PC-9 (cell line): ENCODE measurements around the gene CNTNAP5. TPM values are rescaled to one million over a fixed set of nuclear protein-coding genes. Genes with fewer than 3 reads are reported as not detected.

Experiments used
- BruUV-seq: library from RNA; stranded (reverse); fragments of 400-500 nt; replicated peaks from 2 replicates; lab custom pipeline; 2021; lab: Mats Ljungman, UMichigan
- CTCF ChIA-PET: fragments of 300-600 bp; sonication (Branson Sonifier 250); formaldehyde crosslinking; loops from one replicate; lab custom pipeline; 2022; ENCODE audit warnings: antibody characterized with exemption; lab: Charles Lee
- POLR2A ChIA-PET: fragments of 300-600 bp; sonication (Branson Sonifier 250); formaldehyde crosslinking; loops from one replicate; lab custom pipeline; 2022; ENCODE audit warnings: antibody characterized with exemption; ENCODE audit not compliant: unreplicated experiment; lab: Charles Lee
- DNase-seq, 2 experiments: peaks; one replicate each; pipeline versions ENCODE4 v3.0.0 to v3.0.0-alpha.2; 2015 to 2022; ENCODE audit warnings: mixed read lengths in 1 of 2
- H2AFZ ChIP-seq: fragments of 200-600 bp; sonication (generic); 2 replicates; pipeline ENCODE4 v1.8.1; 2017; ENCODE audit warnings: antibody characterized with exemption
- H3F3A ChIP-seq: fragments of 200-600 bp; sonication (generic); 2 replicates; pipeline ENCODE4 v1.8.1; 2017; ENCODE audit warnings: antibody characterized with exemption, mild to moderate bottlenecking, low read depth; ENCODE audit not compliant: insufficient read depth
- H3K27ac ChIP-seq: fragments of 200-600 bp; sonication (generic); 2 replicates; pipeline ENCODE4 v1.6.1; 2016; ENCODE audit warnings: mixed run types
- H3K27me3 ChIP-seq: fragments of 200-600 bp; sonication (generic); 2 replicates; pipeline ENCODE4 v1.6.1; 2016; ENCODE audit warnings: low read depth, mixed run types; ENCODE audit not compliant: insufficient read depth
- H3K36me3 ChIP-seq: fragments of 200-600 bp; sonication (generic); 2 replicates; pipeline ENCODE4 v1.6.1; 2016; ENCODE audit warnings: low read depth, mixed run types
- H3K4me1 ChIP-seq: fragments of 200-600 bp; sonication (generic); replicated peaks from 2 replicates; pipeline ENCODE4 v1.6.1; 2016; ENCODE audit warnings: mixed run types; ENCODE audit not compliant: insufficient read depth
- H3K4me2 ChIP-seq: fragments of 200-600 bp; sonication (generic); 2 replicates; pipeline ENCODE4 v1.6.1; 2017; ENCODE audit warnings: mixed run types
- H3K4me3 ChIP-seq: fragments of 200-600 bp; sonication (generic); 2 replicates; pipeline ENCODE4 v1.6.1; 2016; ENCODE audit warnings: mixed run types
- H3K79me2 ChIP-seq: fragments of 200-600 bp; sonication (generic); 2 replicates; pipeline ENCODE4 v1.6.1; 2017; ENCODE audit warnings: low read depth, mixed run types
- H3K9me2 ChIP-seq: fragments of 200-600 bp; sonication (generic); 2 replicates; pipeline ENCODE4 v1.8.1; 2017; ENCODE audit warnings: mild to moderate bottlenecking; ENCODE audit not compliant: insufficient read depth
- H3K9me3 ChIP-seq: fragments of 200-600 bp; sonication (generic); 2 replicates; pipeline ENCODE4 v1.8.1; 2016; ENCODE audit warnings: low read depth; ENCODE audit not compliant: insufficient read depth
- H4K20me1 ChIP-seq: fragments of 200-600 bp; sonication (generic); 2 replicates; pipeline ENCODE4 v1.8.1; 2017; ENCODE audit not compliant: insufficient read depth
- CTCF ChIP-seq: fragments of 200-600 bp; sonication (generic); conservative IDR thresholded peaks from 2 replicates; pipeline ENCODE4 v1.6.1; 2017; ENCODE audit warnings: mixed run types, antibody characterized with exemption, mild to moderate bottlenecking, moderate library complexity
- EZH2 ChIP-seq: fragments of 200-600 bp; sonication (generic); IDR thresholded peaks from 2 replicates; pipeline ENCODE4 v1.8.0; 2017; ENCODE audit warnings: antibody characterized with exemption, low read depth
- intact Hi-C: fragments of 100-400 bp; cut with micrococcal nuclease; formaldehyde crosslinking; loops from one replicate; pipeline ENCODE4 v1.10.0; 2022; ENCODE audit not compliant: unreplicated experiment
- total RNA-seq: library from RNA; stranded (reverse); gene quantifications from 2 replicates; pipeline ENCODE4 v1.2.3, GENCODE V29; 2021

The CNTNAP5 gene
- total RNA-seq, 1 experiment from 2014 or later = not detected

- Histone ChIP-seq H3K9me2 (no peaks in the 10 kb centered on the region), H3K9me3 (no peaks in the 10 kb centered on the region), H3K4me1 (no peaks in the 10 kb centered on the region), H3K27me3 (no peaks in the 10 kb centered on the region), H3K27ac (no peak overlapping the region), H4K20me1 (no peaks in the 10 kb centered on the region), H3F3A (no peaks in the 10 kb centered on the region), H3K79me2 (no peaks in the 10 kb centered on the region), H3K36me3 (no peaks in the 10 kb centered on the region), H3K4me2 (no peak overlapping the region), H3K4me3 (no peak overlapping the region), H2AFZ (no peak overlapping the region)
- no peak for DNase-seq
- TF ChIP-seq CTCF (no peak), EZH2 (no peak)
- CTCF ChIA-PET = no interaction called here
- intact Hi-C loops = no loop called here
- POLR2A ChIA-PET = no interaction called here
- BruUV-seq = no TSS peak
These were observed 153.6 kb downstream of the CNTNAP5 start for GRCh38 chr2:124178719-124179118.

- no peak for DNase-seq
- Histone ChIP-seq H3K79me2 (no peaks in the 10 kb centered on the region), H3K4me1 (no peaks in the 10 kb centered on the region), H3K4me3 (no peak overlapping the region), H3K9me3 (no peaks in the 10 kb centered on the region), H3K27ac (no peak overlapping the region), H3K9me2 (no peaks in the 10 kb centered on the region), H4K20me1 (no peaks in the 10 kb centered on the region; the same call in 1 of the 2 replicates), H3K36me3 (no peaks in the 10 kb centered on the region), H3K27me3 (no peaks in the 10 kb centered on the region), H3F3A (no peaks in the 10 kb centered on the region), H3K4me2 (no peak overlapping the region), H2AFZ (no peak overlapping the region)
- CTCF ChIA-PET = no interaction called here
- TF ChIP-seq CTCF (no peak), EZH2 (no peak)
- no TSS peak for BruUV-seq
- intact Hi-C loops = no loop called here
- POLR2A ChIA-PET = no interaction called here
These were observed 155.5 kb downstream of the CNTNAP5 start for GRCh38 chr2:124180635-124181034.

DNA sequence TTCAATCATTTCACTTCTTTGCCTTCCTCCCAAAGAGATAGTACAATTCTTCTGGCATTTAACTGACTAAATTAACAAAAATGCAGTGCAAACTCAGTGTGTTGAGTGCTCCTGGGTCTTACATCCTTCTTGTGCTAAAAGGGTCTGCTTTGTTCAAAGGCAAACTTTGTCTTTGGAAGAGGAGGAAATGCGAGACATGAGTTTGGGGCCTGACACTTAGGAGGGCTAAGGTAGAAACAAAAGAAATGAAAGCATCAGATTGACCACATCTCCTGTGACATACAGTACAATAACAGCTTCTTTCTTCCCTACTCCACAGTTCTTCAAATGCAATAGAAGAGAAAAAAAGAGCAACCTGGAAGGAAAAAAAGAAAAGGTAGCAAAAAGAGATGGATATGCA is 161.7 kb downstream of the CNTNAP5 start:
- Histone ChIP-seq H4K20me1 (no peaks in the 10 kb centered on the region; the same call in 1 of the 2 replicates), H3K9me3 (no peaks in the 10 kb centered on the region), H2AFZ (no peak overlapping the region), H3K27me3 (peaks cover 6% of the 10 kb centered on the region; the same call in 1 of the 2 replicates), H3K79me2 (no peaks in the 10 kb centered on the region), H3K4me2 (no peak overlapping the region), H3K9me2 (no peaks in the 10 kb centered on the region), H3K27ac (no peak overlapping the region), H3K36me3 (no peaks in the 10 kb centered on the region), H3F3A (no peaks in the 10 kb centered on the region), H3K4me3 (no peak overlapping the region), H3K4me1 (no peaks in the 10 kb centered on the region)
- CTCF ChIA-PET = no interaction called here
- no TSS peak for BruUV-seq
- intact Hi-C loops = no loop called here
- POLR2A ChIA-PET = no interaction called here
- DNase-seq = no peak
- TF ChIP-seq CTCF (no peak), EZH2 (no peak)
